GM23338 (cell line): ENCODE measurements around the gene ALDH5A1. TPM values are rescaled to one million over a fixed set of nuclear protein-coding genes. Genes with fewer than 3 reads are reported as not detected.

Experiments used
- ATAC-seq: fragments of 200-7000 bp; cut with Tn5 transposase; 3 replicates; pipeline ENCODE4 v1.9.1; 2020
- DNase-seq: peaks from one replicate; pipeline ENCODE4 v3.0.0-alpha.2; 2015; ENCODE audit warnings: low spot score
- H2AFZ ChIP-seq: fragments of 200-600 bp; sonication (generic); 2 replicates; pipeline ENCODE4 v1.8.0; 2016; ENCODE audit warnings: antibody characterized with exemption, mild to moderate bottlenecking, moderate library complexity
- H3F3A ChIP-seq: fragments of 200-600 bp; sonication (generic); replicated peaks from 2 replicates; pipeline ENCODE4 v1.8.0; 2017; ENCODE audit warnings: antibody characterized with exemption, mixed run types, low read depth
- H3K27ac ChIP-seq: fragments of 200-600 bp; sonication (generic); 2 replicates; pipeline ENCODE4 v1.6.1; 2016; ENCODE audit warnings: low read depth
- H3K27me3 ChIP-seq: fragments of 200-600 bp; sonication (generic); 2 replicates; pipeline ENCODE4 v1.8.0; 2016; ENCODE audit warnings: mild to moderate bottlenecking, mixed run types, moderate library complexity; ENCODE audit not compliant: insufficient read depth
- H3K36me3 ChIP-seq: fragments of 200-600 bp; sonication (generic); 2 replicates; pipeline ENCODE4 v1.8.0; 2016; ENCODE audit warnings: mild to moderate bottlenecking; ENCODE audit not compliant: insufficient read depth
- H3K4me1 ChIP-seq: fragments of 200-600 bp; sonication (generic); 2 replicates; pipeline ENCODE4 v1.8.0; 2016; ENCODE audit warnings: mild to moderate bottlenecking, moderate library complexity; ENCODE audit not compliant: insufficient read depth
- H3K4me2 ChIP-seq: fragments of 200-600 bp; sonication (generic); 2 replicates; pipeline ENCODE4 v1.7.1; 2017; ENCODE audit warnings: mixed run types
- H3K4me3 ChIP-seq: fragments of 200-600 bp; sonication (generic); 2 replicates; pipeline ENCODE4 v1.6.1; 2016; ENCODE audit warnings: mixed run types
- H3K79me2 ChIP-seq: fragments of 200-600 bp; sonication (generic); replicated peaks from 2 replicates; pipeline ENCODE4 v1.8.0; 2017; ENCODE audit warnings: mild to moderate bottlenecking; ENCODE audit not compliant: insufficient read depth
- H3K9me2 ChIP-seq: fragments of 200-600 bp; sonication (generic); 2 replicates; pipeline ENCODE4 v1.8.0; 2017; ENCODE audit not compliant: insufficient read depth
- H4K20me1 ChIP-seq: fragments of 200-600 bp; sonication (generic); replicated peaks from 2 replicates; pipeline ENCODE4 v1.8.0; 2017; ENCODE audit warnings: mild to moderate bottlenecking; ENCODE audit not compliant: insufficient read depth
- H3K27ac Mint-ChIP-seq: 2 replicates; pipeline ENCODE4 v1.8.0; 2020; ENCODE audit warnings: inconsistent platforms, mild to moderate bottlenecking, moderate library complexity, mixed read lengths
- H3K27me3 Mint-ChIP-seq: 3 replicates; pipeline ENCODE4 v1.8.0; 2022; ENCODE audit warnings: low read depth, mild to moderate bottlenecking, moderate library complexity, mixed read lengths, inconsistent platforms; ENCODE audit not compliant: insufficient read depth, poor library complexity
- H3K36me3 Mint-ChIP-seq: 3 replicates; pipeline ENCODE4 v1.8.0; 2021; ENCODE audit warnings: low read depth, mild to moderate bottlenecking, inconsistent platforms, moderate library complexity, mixed read lengths
- H3K4me1 Mint-ChIP-seq: 3 replicates; pipeline ENCODE4 v1.8.0; 2020; ENCODE audit warnings: mild to moderate bottlenecking, inconsistent platforms, mixed read lengths
- H3K4me3 Mint-ChIP-seq: 3 replicates; pipeline ENCODE4 v1.8.0; 2021; ENCODE audit warnings: moderate library complexity, mild to moderate bottlenecking, inconsistent platforms, mixed read lengths
- H3K9me3 Mint-ChIP-seq: 3 replicates; pipeline ENCODE4 v1.8.0; 2020; ENCODE audit warnings: moderate library complexity, mild to moderate bottlenecking, inconsistent platforms, mixed read lengths
- CREB1 ChIP-seq: fragments of 250-450 bp; sonication (Bioruptor Pico); IDR thresholded peaks from 2 replicates; pipeline ENCODE4 v1.5.0; 2020; ENCODE audit warnings: low read depth, mild to moderate bottlenecking, moderate library complexity
- CTCF ChIP-seq, 2 experiments: fragments of 200-600 bp in 1 of 2; sonication (generic) in 1 of 2; conservative IDR thresholded peaks; 2 replicates each; pipeline versions ENCODE4 v1.5.1 to v1.6.1; 2016 to 2017; ENCODE audit warnings: antibody characterized with exemption in 2 of 2, low read depth in 2 of 2, mild to moderate bottlenecking in 2 of 2, moderate library complexity in 1 of 2
- ETS1 ChIP-seq: IDR thresholded peaks from 2 replicates; pipeline ENCODE4 v1.6.1; 2016; ENCODE audit warnings: antibody characterized with exemption
- EZH2 ChIP-seq: fragments of 200-600 bp; sonication (generic); IDR thresholded peaks from one replicate; pipeline ENCODE4 v1.8.0; 2017; ENCODE audit warnings: antibody characterized with exemption, mild to moderate bottlenecking, low read depth; ENCODE audit not compliant: unreplicated experiment
- EZH2phosphoT487 ChIP-seq: fragments of 200-600 bp; sonication (generic); IDR thresholded peaks from one replicate; pipeline ENCODE4 v1.8.1; 2018; ENCODE audit warnings: antibody characterized with exemption; ENCODE audit not compliant: unreplicated experiment
- JUNB ChIP-seq: IDR thresholded peaks from one replicate; pipeline ENCODE4 v1.6.1; 2016; ENCODE audit warnings: antibody characterized with exemption; ENCODE audit not compliant: unreplicated experiment
- NANOG ChIP-seq: IDR thresholded peaks from 2 replicates; pipeline ENCODE4 v1.6.1; 2016; ENCODE audit warnings: antibody characterized with exemption, borderline replicate concordance
- POLR2AphosphoS5 ChIP-seq: IDR thresholded peaks from 2 replicates; pipeline ENCODE4 v1.6.1; 2016; ENCODE audit warnings: antibody characterized with exemption, low read depth
- REST ChIP-seq: IDR thresholded peaks from one replicate; pipeline ENCODE4 v1.6.1; 2018; ENCODE audit warnings: antibody characterized with exemption; ENCODE audit not compliant: unreplicated experiment
- STAT1 ChIP-seq: IDR thresholded peaks from one replicate; pipeline ENCODE4 v1.6.1; 2016; ENCODE audit warnings: antibody characterized with exemption; ENCODE audit not compliant: unreplicated experiment
- ZNF114 ChIP-seq: fragments of 250-450 bp; sonication (Bioruptor Pico); IDR thresholded peaks from 2 replicates; pipeline ENCODE4 v1.5.0; 2020; ENCODE audit warnings: mild to moderate bottlenecking, moderate library complexity
- ZNF331 ChIP-seq: fragments of 250-450 bp; sonication (Bioruptor Pico); IDR thresholded peaks from 2 replicates; pipeline ENCODE4 v1.5.0; 2020; ENCODE audit warnings: low read depth, mild to moderate bottlenecking, moderate library complexity
- ZNF462 ChIP-seq: fragments of 250-450 bp; sonication (Bioruptor Pico); IDR thresholded peaks from 2 replicates; pipeline ENCODE4 v1.5.0; 2020; ENCODE audit warnings: mild to moderate bottlenecking, moderate library complexity
- polyA plus RNA-seq: library from polyadenylated mRNA; unstranded; fragments of >200 nt; fragmentation: Nextera tagmentation; extraction: Ambion mirVana; gene quantifications from 2 replicates; pipeline ENCODE4 v1.2.1, GENCODE V29; 2016
- total RNA-seq: library from RNA; depleted of rRNA; stranded (reverse); fragments of >200 nt; shearing (Covaris generic); gene quantifications from 2 replicates; pipeline ENCODE4 v1.2.3, GENCODE V29; 2014

ALDH5A1 gene
- total and polyA plus RNA-seq, 2 experiments from 2014 or later: 3.1 to 5.2 TPM

GRCh38 chr6:24574809-24575208 lies 80.0 kb downstream of the ALDH5A1 start:
- peaks cover 4% of the 10 kb centered on the region for H3K4me1 Mint-ChIP-seq
- no peaks in the 10 kb centered on the region for H3K36me3 Mint-ChIP-seq
- H3K79me2 ChIP-seq: no peaks in the 10 kb centered on the region
- DNase-seq: no peak
- no peak for ATAC-seq
- H3K27me3 ChIP-seq: peaks cover 14% of the 10 kb centered on the region; the same call in 1 of the 2 replicates
- H3K9me2 ChIP-seq: no peaks in the 10 kb centered on the region
- H3K4me1 ChIP-seq: no peaks in the 10 kb centered on the region
- H3K27ac Mint-ChIP-seq: no peak overlapping the region
- no peak overlapping the region for H3K4me3 Mint-ChIP-seq
- H3K27ac ChIP-seq: no peak overlapping the region
- no peak overlapping the region for H2AFZ ChIP-seq
- H3K36me3 ChIP-seq: no peaks in the 10 kb centered on the region
- peaks cover 5% of the 10 kb centered on the region for H3K27me3 Mint-ChIP-seq
- H3K4me2 ChIP-seq: no peak overlapping the region
- H3F3A ChIP-seq: no peaks in the 10 kb centered on the region
- no peak overlapping the region for H3K4me3 ChIP-seq
- no peaks in the 10 kb centered on the region for H3K9me3 Mint-ChIP-seq
- H4K20me1 ChIP-seq: no peaks in the 10 kb centered on the region
- TF ChIP-seq ETS1 (no peak), REST (no peak), STAT1 (no peak), EZH2 (no peak), EZH2phosphoT487 (no peak), POLR2AphosphoS5 (no peak), ZNF114 (CRISPR knock-in tag) (no peak), ZNF462 (CRISPR knock-in tag) (no peak), NANOG (no peak), CTCF (conservative IDR thresholded peaks at IDR 0.05; ENCODE audit: low read depth in 2 of 2) (no peak), CREB1 (no peak), JUNB (no peak), ZNF331 (CRISPR knock-in tag) (no peak)
